Thoracic aorta (tissue), 2 donors: ENCODE results near the gene LSG1. TPM values are rescaled to one million over a fixed set of nuclear protein-coding genes. Genes with fewer than 3 reads are reported as not detected.

Experiments
- ATAC-seq: fragments of 150-250 bp; one replicate; pipeline ENCODE4 v1.8.0; 2017; ENCODE audit warnings: low read depth; ENCODE audit not compliant: insufficient number of reproducible peaks, low FRiP score
- DNase-seq: peaks from one replicate; pipeline ENCODE4 v3.0.0-alpha.2; 2020; ENCODE audit warnings: low spot score
- H3K27ac ChIP-seq, 2 donors: fragments of 200-600 bp; sonication (generic); 1 replicate in 1 of 2; 2 replicates in 1 of 2; pipeline ENCODE4 v1.5.1; 2016; ENCODE audit warnings: mild to moderate bottlenecking in 2 of 2, moderate library complexity in 2 of 2
- H3K27me3 ChIP-seq: fragments of 200-600 bp; sonication (generic); replicated peaks from 2 replicates; pipeline ENCODE4 v1.6.0; 2016; ENCODE audit warnings: mild to moderate bottlenecking; ENCODE audit not compliant: insufficient read depth
- H3K36me3 ChIP-seq: fragments of 200-600 bp; sonication (generic); one replicate; pipeline ENCODE4 v1.5.1; 2016
- H3K4me1 ChIP-seq, 2 donors: fragments of 200-600 bp; sonication (generic); 1 replicate in 1 of 2; 2 replicates in 1 of 2; pipeline versions ENCODE4 v1.5.1 to v1.6.0; 2016; ENCODE audit warnings: low read depth in 2 of 2, mild to moderate bottlenecking in 1 of 2; ENCODE audit not compliant: control insufficient read depth in 1 of 2
- H3K4me3 ChIP-seq: fragments of 200-600 bp; sonication (generic); 2 replicates; pipeline ENCODE4 v1.5.1; 2016; ENCODE audit warnings: mild to moderate bottlenecking
- H3K9me3 ChIP-seq: fragments of 200-600 bp; sonication (generic); 2 replicates; pipeline ENCODE4 v1.5.1; 2016
- total RNA-seq, 2 donors: library from RNA; depleted of rRNA; stranded (reverse); fragments of >200 nt; gene quantifications; one replicate each; pipeline versions ENCODE4 v1.1.0 to v1.2.3, GENCODE V29; 2016
- TF ChIP-seq, protein P1 (sequence below): fragments of 200-600 bp; sonication (generic); IDR thresholded peaks from one replicate; pipeline ENCODE4 v1.5.1; 2019; ENCODE audit warnings: antibody characterized with exemption

The LSG1 gene
- total RNA-seq, 2 donors from 2014 or later, result 19.4 to 59.3 TPM

DNA sequence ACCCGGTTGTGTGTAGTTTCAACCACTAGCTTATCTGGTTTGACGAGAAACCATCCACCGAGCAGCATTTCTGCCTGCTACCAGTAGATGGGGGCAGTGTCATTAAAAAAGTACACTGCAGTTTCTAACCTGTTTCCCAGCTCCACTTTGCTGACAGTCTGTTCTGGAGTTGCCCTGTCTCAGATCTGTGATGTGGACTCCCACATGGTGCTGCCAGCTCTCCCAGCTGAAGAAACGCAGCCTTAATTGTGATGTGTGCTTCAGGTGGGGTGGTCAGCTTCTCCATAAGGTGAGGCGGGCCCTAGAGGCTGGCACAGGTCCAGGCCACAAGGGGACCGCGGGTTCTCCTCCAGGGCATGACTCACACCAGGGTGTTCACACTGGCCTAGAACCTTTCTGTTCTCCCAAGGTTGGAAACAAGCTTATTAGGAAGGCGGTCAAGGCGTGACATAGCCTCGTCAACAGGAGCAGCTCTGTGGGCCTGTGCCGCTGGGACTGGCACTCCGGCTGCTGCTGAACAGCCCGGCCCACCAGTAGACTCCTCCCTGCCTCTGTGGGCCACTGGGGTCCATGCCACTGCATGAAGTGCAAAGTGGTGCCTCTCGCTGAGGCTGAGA is 10.8 kb upstream of the LSG1 start:
- Histone ChIP-seq H3K4me3 (peak overlapping the region; percentile 26), H3K27me3 (no peaks in the 10 kb centered on the region), H3K4me1 (peaks cover 9 to 33% of the 10 kb centered on the region in 2 donors), H3K9me3 (no peaks in the 10 kb centered on the region), H3K27ac (peak overlapping the region in 1 of 2 donors; percentile 12), H3K36me3 (no peaks in the 10 kb centered on the region)
- no peak for DNase-seq
- TF ChIP-seq, protein P1, sequence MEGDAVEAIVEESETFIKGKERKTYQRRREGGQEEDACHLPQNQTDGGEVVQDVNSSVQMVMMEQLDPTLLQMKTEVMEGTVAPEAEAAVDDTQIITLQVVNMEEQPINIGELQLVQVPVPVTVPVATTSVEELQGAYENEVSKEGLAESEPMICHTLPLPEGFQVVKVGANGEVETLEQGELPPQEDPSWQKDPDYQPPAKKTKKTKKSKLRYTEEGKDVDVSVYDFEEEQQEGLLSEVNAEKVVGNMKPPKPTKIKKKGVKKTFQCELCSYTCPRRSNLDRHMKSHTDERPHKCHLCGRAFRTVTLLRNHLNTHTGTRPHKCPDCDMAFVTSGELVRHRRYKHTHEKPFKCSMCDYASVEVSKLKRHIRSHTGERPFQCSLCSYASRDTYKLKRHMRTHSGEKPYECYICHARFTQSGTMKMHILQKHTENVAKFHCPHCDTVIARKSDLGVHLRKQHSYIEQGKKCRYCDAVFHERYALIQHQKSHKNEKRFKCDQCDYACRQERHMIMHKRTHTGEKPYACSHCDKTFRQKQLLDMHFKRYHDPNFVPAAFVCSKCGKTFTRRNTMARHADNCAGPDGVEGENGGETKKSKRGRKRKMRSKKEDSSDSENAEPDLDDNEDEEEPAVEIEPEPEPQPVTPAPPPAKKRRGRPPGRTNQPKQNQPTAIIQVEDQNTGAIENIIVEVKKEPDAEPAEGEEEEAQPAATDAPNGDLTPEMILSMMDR, result peak; percentile 80
- ATAC-seq, result peak; percentile 63

DNA sequence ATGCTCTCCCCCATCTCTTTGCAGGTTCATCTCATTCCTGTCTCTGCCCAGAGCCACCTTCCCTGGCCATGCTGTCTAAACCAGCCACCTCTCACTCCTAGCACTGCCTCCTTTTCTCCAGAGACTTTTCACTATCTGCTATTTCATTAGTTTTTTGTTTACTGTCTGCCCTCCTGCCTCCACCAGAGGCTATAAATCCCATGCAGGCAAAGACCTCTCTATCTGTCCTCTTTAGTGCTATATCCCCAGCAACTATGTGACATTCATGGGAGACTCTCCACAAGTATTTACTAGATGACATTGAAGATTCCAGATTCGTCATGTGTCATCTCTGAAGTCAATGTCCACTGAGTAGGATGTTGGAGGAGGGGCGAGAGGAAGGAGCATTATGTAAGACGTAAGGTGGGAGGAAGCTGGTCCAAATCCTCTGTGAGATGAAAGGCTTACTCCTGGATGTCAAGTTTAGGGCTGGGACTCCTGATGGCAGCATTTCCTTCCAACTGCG is 10.2 kb upstream of the LSG1 start:
- no peak for DNase-seq
- H3K27ac ChIP-seq, result no peak overlapping the region
- no peaks in the 10 kb centered on the region for H3K27me3 ChIP-seq
- H3K36me3 ChIP-seq, result no peaks in the 10 kb centered on the region
- peaks cover 7 to 27% of the 10 kb centered on the region in 2 donors for H3K4me1 ChIP-seq
- no peak overlapping the region for H3K4me3 ChIP-seq
- ATAC-seq, result no peak
- TF ChIP-seq, protein P1, result no peak
- no peaks in the 10 kb centered on the region for H3K9me3 ChIP-seq

DNA sequence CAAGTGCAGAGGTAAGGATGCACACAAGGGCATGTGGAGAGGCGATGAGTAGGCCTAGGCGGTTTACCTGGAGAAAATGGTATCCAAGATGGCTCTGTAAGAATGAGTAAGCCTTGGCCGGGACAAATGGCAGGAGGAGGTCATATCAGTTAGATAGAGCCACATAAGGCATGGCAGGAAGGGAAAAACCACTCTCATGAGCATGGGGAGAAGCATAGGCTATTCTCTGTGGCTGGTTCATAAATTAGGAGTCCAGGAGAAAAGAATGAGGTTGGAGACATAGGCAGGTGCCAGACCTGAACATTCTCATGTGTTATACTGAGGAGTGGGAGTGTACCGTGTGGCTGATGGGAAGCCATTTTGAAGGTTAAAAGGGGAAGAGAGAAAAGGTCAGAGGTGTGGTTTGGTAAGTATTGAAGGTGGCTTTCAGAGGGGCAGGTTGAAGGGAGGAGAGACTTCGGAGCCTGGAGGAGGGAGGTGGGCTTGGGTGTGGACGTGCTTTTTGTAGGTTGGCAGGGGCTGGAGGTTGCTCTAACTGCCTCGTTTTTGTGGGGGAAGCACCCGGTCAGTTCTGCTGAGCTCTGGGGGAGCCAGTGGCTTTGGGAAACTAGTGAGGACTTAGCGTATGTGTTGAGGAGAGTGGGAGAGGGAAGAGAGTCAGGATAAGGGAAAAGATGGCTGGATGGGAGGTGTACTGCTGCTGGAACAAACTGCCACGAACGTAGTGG is 9.1 kb upstream of the LSG1 start:
- no peaks in the 10 kb centered on the region for H3K9me3 ChIP-seq

DNA sequence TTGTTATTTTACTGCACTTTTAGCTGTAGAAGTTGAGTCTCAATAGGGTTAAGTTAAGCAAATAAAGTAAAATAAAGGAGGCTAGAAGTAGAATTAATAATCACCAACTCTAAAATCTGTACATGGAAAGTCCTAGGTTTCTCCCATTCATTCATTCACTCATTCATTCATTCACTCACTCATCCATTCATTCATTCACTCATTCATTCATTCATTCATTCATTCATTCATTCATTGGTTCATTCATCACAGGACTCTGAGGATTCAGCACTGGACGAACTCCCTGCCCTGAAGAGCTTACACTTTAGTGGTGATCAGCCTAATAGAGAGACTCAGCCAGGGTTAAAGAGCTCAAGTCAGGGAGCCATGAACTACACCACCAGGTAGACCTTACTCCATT is 4.5 kb upstream of the LSG1 start:
- no peaks in the 10 kb centered on the region for H3K27me3 ChIP-seq
- ATAC-seq (no peak), DNase-seq (no peak)
- H3K36me3 ChIP-seq, result no peaks in the 10 kb centered on the region
- no peaks in the 10 kb centered on the region for H3K9me3 ChIP-seq
- H3K4me1 ChIP-seq, result peaks cover under 1% of the 10 kb centered on the region in 2 donors
- TF ChIP-seq, protein P1, result no peak
- H3K27ac ChIP-seq, result no peak overlapping the region
- H3K4me3 ChIP-seq, result no peak overlapping the region

More for the DNA sequence above, 9.1 kb upstream of the LSG1 start:
- Histone ChIP-seq H3K4me1 (peaks cover 2 to 16% of the 10 kb centered on the region in 2 donors), H3K27me3 (no peaks in the 10 kb centered on the region), H3K27ac (no peak overlapping the region), H3K36me3 (no peaks in the 10 kb centered on the region), H3K4me3 (no peak overlapping the region)
- ATAC-seq (no peak), DNase-seq (no peak)
- TF ChIP-seq, protein P1, result no peak

DNA sequence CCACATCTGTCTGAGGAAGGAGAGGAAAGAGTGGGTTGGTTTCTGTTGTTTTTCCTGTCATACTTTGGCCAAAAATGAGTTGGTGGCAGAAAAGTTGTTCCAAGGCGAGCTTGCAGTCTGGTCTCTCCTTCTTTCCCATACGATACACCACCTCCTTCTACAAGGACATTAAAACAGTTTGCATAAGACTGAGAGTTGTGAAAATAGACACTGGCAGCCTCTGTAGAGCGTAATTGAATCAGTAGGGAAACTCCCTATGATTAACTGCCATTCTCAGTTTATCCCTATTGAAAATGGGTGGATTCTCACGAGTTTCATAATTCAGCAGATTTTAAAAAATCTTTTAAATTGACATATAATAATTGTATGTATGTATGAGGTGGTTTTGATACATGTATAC is 3.7 kb upstream of the LSG1 start:
- no peak for ATAC-seq
- Histone ChIP-seq H3K4me3 (no peak overlapping the region), H3K9me3 (no peaks in the 10 kb centered on the region), H3K27ac (no peak overlapping the region), H3K27me3 (no peaks in the 10 kb centered on the region), H3K4me1 (peaks cover 8 to 9% of the 10 kb centered on the region in 2 donors), H3K36me3 (no peaks in the 10 kb centered on the region)
- no peak for DNase-seq
- TF ChIP-seq, protein P1, result no peak
